WTC11 (cell line): ENCODE measurements around the gene SRPX2.

ENCODE experiments used
- CREM ChIP-seq: sonication (generic); formaldehyde crosslinking; IDR thresholded peaks from 2 replicates; pipeline ENCODE4 v1.8.1; 2022; ENCODE audit warnings: mild to moderate bottlenecking, missing genetic modification reagents, moderate library complexity
- ELF4 ChIP-seq: sonication (generic); formaldehyde crosslinking; IDR thresholded peaks from 2 replicates; pipeline ENCODE4 v1.8.1; 2022; ENCODE audit warnings: low read depth, mild to moderate bottlenecking, moderate library complexity, missing genetic modification reagents
- MAX ChIP-seq: sonication (generic); formaldehyde crosslinking; IDR thresholded peaks from 2 replicates; pipeline ENCODE4 v1.8.0; 2022; ENCODE audit warnings: mild to moderate bottlenecking, missing genetic modification reagents
- TEAD4 ChIP-seq: sonication (generic); formaldehyde crosslinking; IDR thresholded peaks from 2 replicates; pipeline ENCODE4 v1.8.0; 2022; ENCODE audit warnings: mild to moderate bottlenecking, missing genetic modification reagents
- TF ChIP-seq, protein P1 (sequence below): fragments of 200-600 bp; IDR thresholded peaks from 2 replicates; pipeline ENCODE4 v1.8.0; 2022; ENCODE audit warnings: antibody characterized with exemption
- TF ChIP-seq, protein P2 (sequence below): sonication (generic); formaldehyde crosslinking; IDR thresholded peaks from 2 replicates; pipeline ENCODE4 v1.8.1; 2022; ENCODE audit warnings: low read depth, missing genetic modification reagents, borderline replicate concordance
- TF ChIP-seq, protein P3 (sequence below): sonication (generic); formaldehyde crosslinking; IDR thresholded peaks from 2 replicates; pipeline ENCODE4 v1.8.1; 2023; ENCODE audit warnings: mild to moderate bottlenecking, moderate library complexity, missing genetic modification reagents

GRCh38 chrX:100654261-100654660 is 10.3 kb downstream of the SRPX2 start:
- TF ChIP-seq, protein P1, sequence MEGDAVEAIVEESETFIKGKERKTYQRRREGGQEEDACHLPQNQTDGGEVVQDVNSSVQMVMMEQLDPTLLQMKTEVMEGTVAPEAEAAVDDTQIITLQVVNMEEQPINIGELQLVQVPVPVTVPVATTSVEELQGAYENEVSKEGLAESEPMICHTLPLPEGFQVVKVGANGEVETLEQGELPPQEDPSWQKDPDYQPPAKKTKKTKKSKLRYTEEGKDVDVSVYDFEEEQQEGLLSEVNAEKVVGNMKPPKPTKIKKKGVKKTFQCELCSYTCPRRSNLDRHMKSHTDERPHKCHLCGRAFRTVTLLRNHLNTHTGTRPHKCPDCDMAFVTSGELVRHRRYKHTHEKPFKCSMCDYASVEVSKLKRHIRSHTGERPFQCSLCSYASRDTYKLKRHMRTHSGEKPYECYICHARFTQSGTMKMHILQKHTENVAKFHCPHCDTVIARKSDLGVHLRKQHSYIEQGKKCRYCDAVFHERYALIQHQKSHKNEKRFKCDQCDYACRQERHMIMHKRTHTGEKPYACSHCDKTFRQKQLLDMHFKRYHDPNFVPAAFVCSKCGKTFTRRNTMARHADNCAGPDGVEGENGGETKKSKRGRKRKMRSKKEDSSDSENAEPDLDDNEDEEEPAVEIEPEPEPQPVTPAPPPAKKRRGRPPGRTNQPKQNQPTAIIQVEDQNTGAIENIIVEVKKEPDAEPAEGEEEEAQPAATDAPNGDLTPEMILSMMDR = no peak
- no peak for TF ChIP-seq MAX (CRISPR knock-in tag)
- no peak for TF ChIP-seq TEAD4
- TF ChIP-seq, protein P2, sequence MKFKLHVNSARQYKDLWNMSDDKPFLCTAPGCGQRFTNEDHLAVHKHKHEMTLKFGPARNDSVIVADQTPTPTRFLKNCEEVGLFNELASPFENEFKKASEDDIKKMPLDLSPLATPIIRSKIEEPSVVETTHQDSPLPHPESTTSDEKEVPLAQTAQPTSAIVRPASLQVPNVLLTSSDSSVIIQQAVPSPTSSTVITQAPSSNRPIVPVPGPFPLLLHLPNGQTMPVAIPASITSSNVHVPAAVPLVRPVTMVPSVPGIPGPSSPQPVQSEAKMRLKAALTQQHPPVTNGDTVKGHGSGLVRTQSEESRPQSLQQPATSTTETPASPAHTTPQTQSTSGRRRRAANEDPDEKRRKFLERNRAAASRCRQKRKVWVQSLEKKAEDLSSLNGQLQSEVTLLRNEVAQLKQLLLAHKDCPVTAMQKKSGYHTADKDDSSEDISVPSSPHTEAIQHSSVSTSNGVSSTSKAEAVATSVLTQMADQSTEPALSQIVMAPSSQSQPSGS (CRISPR knock-in tag) = no peak
- no peak for TF ChIP-seq ELF4 (CRISPR knock-in tag)
- TF ChIP-seq, protein P3, sequence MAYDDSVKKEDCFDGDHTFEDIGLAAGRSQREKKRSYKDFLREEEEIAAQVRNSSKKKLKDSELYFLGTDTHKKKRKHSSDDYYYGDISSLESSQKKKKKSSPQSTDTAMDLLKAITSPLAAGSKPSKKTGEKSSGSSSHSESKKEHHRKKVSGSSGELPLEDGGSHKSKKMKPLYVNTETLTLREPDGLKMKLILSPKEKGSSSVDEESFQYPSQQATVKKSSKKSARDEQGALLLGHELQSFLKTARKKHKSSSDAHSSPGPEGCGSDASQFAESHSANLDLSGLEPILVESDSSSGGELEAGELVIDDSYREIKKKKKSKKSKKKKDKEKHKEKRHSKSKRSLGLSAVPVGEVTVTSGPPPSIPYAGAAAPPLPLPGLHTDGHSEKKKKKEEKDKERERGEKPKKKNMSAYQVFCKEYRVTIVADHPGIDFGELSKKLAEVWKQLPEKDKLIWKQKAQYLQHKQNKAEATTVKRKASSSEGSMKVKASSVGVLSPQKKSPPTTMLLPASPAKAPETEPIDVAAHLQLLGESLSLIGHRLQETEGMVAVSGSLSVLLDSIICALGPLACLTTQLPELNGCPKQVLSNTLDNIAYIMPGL = no peak
- no peak for TF ChIP-seq CREM (CRISPR knock-in tag)
